DND-41 (cell line): ENCODE data around the gene GGT1.

Experiments used
- ATAC-seq: fragments of 200-7000 bp; cut with Tn5 transposase; 3 replicates; pipeline ENCODE4 v1.9.1; 2021; ENCODE audit warnings: low read depth; ENCODE audit not compliant: insufficient read depth
- DNase-seq: peaks from one replicate; pipeline ENCODE4 v3.0.0-alpha.2; 2020
- H2AFZ ChIP-seq: 2 replicates; pipeline ENCODE4 v1.6.0; 2012; ENCODE audit warnings: low read depth, low read length
- H3K27ac ChIP-seq: 2 replicates; pipeline ENCODE4 v1.5.1; 2012; ENCODE audit warnings: low read length, inconsistent platforms
- H3K27me3 ChIP-seq: fragments of 200-600 bp; sonication (generic); 2 replicates; pipeline ENCODE4 v1.6.0; 2012; ENCODE audit warnings: low read length, mild to moderate bottlenecking, inconsistent platforms; ENCODE audit not compliant: insufficient read depth, poor library complexity
- H3K36me3 ChIP-seq: 2 replicates; pipeline ENCODE4 v1.5.1; 2012; ENCODE audit warnings: low read length, inconsistent platforms; ENCODE audit not compliant: insufficient read depth
- H3K4me1 ChIP-seq: 2 replicates; pipeline ENCODE4 v1.5.1; 2012; ENCODE audit warnings: mild to moderate bottlenecking, low read length; ENCODE audit not compliant: insufficient read depth
- H3K4me2 ChIP-seq: 2 replicates; pipeline ENCODE4 v1.6.0; 2012; ENCODE audit warnings: mild to moderate bottlenecking, moderate library complexity, low read length, inconsistent platforms; ENCODE audit not compliant: insufficient read depth
- H3K4me3 ChIP-seq, 2 experiments: fragments of 200-600 bp in 1 of 2; shearing (Covaris generic) in 1 of 2; 2 replicates each; pipeline ENCODE4 v1.5.1; 2012 to 2016; ENCODE audit warnings: inconsistent platforms in 2 of 2, low read length in 2 of 2, mild to moderate bottlenecking in 2 of 2, low read depth in 1 of 2, moderate library complexity in 1 of 2
- H3K79me2 ChIP-seq: 2 replicates; pipeline ENCODE4 v1.6.0; 2012; ENCODE audit warnings: low read length, inconsistent platforms; ENCODE audit not compliant: insufficient read depth
- H3K9ac ChIP-seq: 2 replicates; pipeline ENCODE4 v1.6.0; 2012; ENCODE audit warnings: low read depth, mild to moderate bottlenecking, inconsistent platforms, low read length, moderate library complexity
- H3K9me3 ChIP-seq: 2 replicates; pipeline ENCODE4 v1.5.1; 2012; ENCODE audit warnings: low read length, moderate library complexity, mild to moderate bottlenecking, inconsistent platforms; ENCODE audit not compliant: insufficient read depth, severe bottlenecking
- H4K20me1 ChIP-seq: 2 replicates; pipeline ENCODE4 v1.6.0; 2012; ENCODE audit warnings: low read length; ENCODE audit not compliant: insufficient read depth
- EZH2 ChIP-seq: IDR thresholded peaks from 3 replicates; pipeline ENCODE4 v1.6.1; 2012; ENCODE audit warnings: borderline replicate concordance, low read depth, mild to moderate bottlenecking, moderate library complexity, low read length, inconsistent platforms; ENCODE audit not compliant: severe bottlenecking
- TF ChIP-seq, protein P1 (sequence below): IDR thresholded peaks from 2 replicates; pipeline ENCODE4 v1.5.1; 2012; ENCODE audit warnings: borderline replicate concordance, low read length, moderate library complexity, mild to moderate bottlenecking; ENCODE audit not compliant: poor library complexity, severe bottlenecking; ENCODE audit errors: extremely low read depth

GGT1 gene

DNA sequence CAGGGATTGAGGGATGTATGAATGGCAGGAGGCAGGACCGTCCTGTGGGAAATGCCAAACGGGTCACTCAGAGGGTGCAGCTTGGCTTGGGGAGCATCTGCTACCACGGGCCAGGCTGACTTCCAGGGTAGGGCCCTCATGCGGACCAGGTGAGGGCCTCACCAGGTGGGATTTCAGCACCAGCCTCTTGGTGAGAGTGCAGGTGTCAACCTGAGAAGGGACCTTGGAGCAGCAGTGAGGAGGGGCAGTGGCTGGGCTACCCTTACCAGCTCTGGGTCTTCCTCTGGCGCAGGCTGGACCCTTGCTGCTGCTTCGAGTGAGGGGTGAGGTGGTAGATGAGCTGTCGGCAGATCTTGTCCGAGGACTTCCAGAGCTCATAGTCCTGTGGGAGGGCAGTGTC lies 15.0 kb upstream of the GGT1 start:
- Histone ChIP-seq H3K9ac (no peak overlapping the region), H3K4me1 (no peaks in the 10 kb centered on the region), H3K79me2 (no peaks in the 10 kb centered on the region), H3K4me3 (no peak overlapping the region), H4K20me1 (no peaks in the 10 kb centered on the region), H2AFZ (no peak overlapping the region), H3K36me3 (no peaks in the 10 kb centered on the region), H3K9me3 (no peaks in the 10 kb centered on the region), H3K27me3 (no peaks in the 10 kb centered on the region), H3K27ac (no peak overlapping the region), H3K4me2 (no peak overlapping the region)
- no peak for ATAC-seq
- no peak for TF ChIP-seq EZH2
- TF ChIP-seq, protein P1, sequence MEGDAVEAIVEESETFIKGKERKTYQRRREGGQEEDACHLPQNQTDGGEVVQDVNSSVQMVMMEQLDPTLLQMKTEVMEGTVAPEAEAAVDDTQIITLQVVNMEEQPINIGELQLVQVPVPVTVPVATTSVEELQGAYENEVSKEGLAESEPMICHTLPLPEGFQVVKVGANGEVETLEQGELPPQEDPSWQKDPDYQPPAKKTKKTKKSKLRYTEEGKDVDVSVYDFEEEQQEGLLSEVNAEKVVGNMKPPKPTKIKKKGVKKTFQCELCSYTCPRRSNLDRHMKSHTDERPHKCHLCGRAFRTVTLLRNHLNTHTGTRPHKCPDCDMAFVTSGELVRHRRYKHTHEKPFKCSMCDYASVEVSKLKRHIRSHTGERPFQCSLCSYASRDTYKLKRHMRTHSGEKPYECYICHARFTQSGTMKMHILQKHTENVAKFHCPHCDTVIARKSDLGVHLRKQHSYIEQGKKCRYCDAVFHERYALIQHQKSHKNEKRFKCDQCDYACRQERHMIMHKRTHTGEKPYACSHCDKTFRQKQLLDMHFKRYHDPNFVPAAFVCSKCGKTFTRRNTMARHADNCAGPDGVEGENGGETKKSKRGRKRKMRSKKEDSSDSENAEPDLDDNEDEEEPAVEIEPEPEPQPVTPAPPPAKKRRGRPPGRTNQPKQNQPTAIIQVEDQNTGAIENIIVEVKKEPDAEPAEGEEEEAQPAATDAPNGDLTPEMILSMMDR: no peak
- DNase-seq: no peak

- Histone ChIP-seq H3K4me1 (no peaks in the 10 kb centered on the region), H3K4me2 (no peak overlapping the region)
These were observed 14.6 kb upstream of the GGT1 start for GRCh38 chr22:24588381-24588756.

GRCh38 chr22:24588757-24589481 lies 14.1 kb upstream of the GGT1 start:
- Histone ChIP-seq H3K27me3 (no peaks in the 10 kb centered on the region), H3K27ac (no peak overlapping the region), H3K4me3 (no peak overlapping the region), H3K4me2 (no peak overlapping the region), H2AFZ (no peak overlapping the region), H4K20me1 (no peaks in the 10 kb centered on the region), H3K9me3 (no peaks in the 10 kb centered on the region), H3K36me3 (no peaks in the 10 kb centered on the region), H3K79me2 (no peaks in the 10 kb centered on the region), H3K9ac (no peak overlapping the region), H3K4me1 (no peaks in the 10 kb centered on the region)
- DNase-seq: no peak
- TF ChIP-seq EZH2: no peak
- TF ChIP-seq, protein P1: no peak
- ATAC-seq: no peak

More at GRCh38 chr22:24588381-24588756, 14.6 kb upstream of the GGT1 start:
- no peak overlapping the region for H3K27ac ChIP-seq
- H3K36me3 ChIP-seq: no peaks in the 10 kb centered on the region
- H3K9me3 ChIP-seq: no peaks in the 10 kb centered on the region
- no peak for TF ChIP-seq EZH2
- TF ChIP-seq, protein P1: no peak
- H3K27me3 ChIP-seq: no peaks in the 10 kb centered on the region
- no peaks in the 10 kb centered on the region for H3K79me2 ChIP-seq
- H2AFZ ChIP-seq: no peak overlapping the region
- no peak for DNase-seq
- no peak overlapping the region for H3K4me3 ChIP-seq
- H4K20me1 ChIP-seq: no peaks in the 10 kb centered on the region
- ATAC-seq: no peak
- H3K9ac ChIP-seq: no peak overlapping the region
